K562 (cell line): ENCODE results near the gene TMEM203. TPM values are rescaled to one million over a fixed set of nuclear protein-coding genes. Genes with fewer than 3 reads are reported as not detected.

Experiments used
- ATAC-seq: fragments of 200-7000 bp; cut with Tn5 transposase; 3 replicates; pipeline ENCODE4 v1.9.1; 2020; ENCODE audit warnings: moderate library complexity
- BruUV-seq: library from RNA; stranded (reverse); fragments of 400-500 nt; replicated peaks from 2 replicates; lab custom pipeline; 2021; lab: Mats Ljungman, UMichigan
- CTCF ChIA-PET: fragments of 300-600 bp; formaldehyde crosslinking; extraction: SDS; loops from one replicate; lab custom pipeline; 2021; ENCODE audit warnings: low intra/inter-chr PET ratio; lab: Yijun Ruan, JAX
- POLR2A ChIA-PET: fragments of 300-600, 350-650 bp; sonication (Branson Sonifier 250); formaldehyde crosslinking; extraction: SDS; loops from one replicate; lab custom pipeline; 2021; ENCODE audit warnings: antibody characterized with exemption, inconsistent platforms; lab: Yijun Ruan, JAX
- DNase-seq, 4 experiments: peaks; one replicate each; pipeline versions ENCODE4 v3.0.0 to v3.0.0-alpha.2; 2011 to 2018; ENCODE audit warnings: low spot score in 3 of 4, mixed read lengths in 3 of 4; ENCODE audit errors: extremely low read depth in 1 of 4
- FAIRE-seq: peaks from 2 replicates; lab custom pipeline; 2011; peaks lifted over from hg19 to GRCh38; lab: Jason Lieb, UNC
- H2AFZ ChIP-seq: 2 replicates; pipeline ENCODE4 v1.6.0; 2011; ENCODE audit warnings: low read depth, low read length, control low read depth, inconsistent platforms
- H3K27ac ChIP-seq: fragments of 200-600 bp; 3 replicates; pipeline ENCODE4 v1.8.0; 2011; ENCODE audit warnings: low read depth, mild to moderate bottlenecking, control low read depth, inconsistent platforms, low read length, moderate library complexity, mixed read lengths; ENCODE audit errors: extremely low read depth
- H3K27me3 ChIP-seq, 2 experiments: fragments of 300-600 bp in 1 of 2; 2 replicates in 1 of 2; 3 replicates in 1 of 2; pipeline versions ENCODE4 v1.6.0 to v1.8.0; 2011; ENCODE audit warnings: inconsistent platforms in 2 of 2, low read length in 2 of 2, mild to moderate bottlenecking in 1 of 2, mixed read lengths in 1 of 2, moderate library complexity in 1 of 2; ENCODE audit not compliant: control insufficient read depth in 2 of 2, insufficient read depth in 2 of 2
- H3K36me3 ChIP-seq: fragments of 300-600 bp; 3 replicates; pipeline ENCODE4 v1.8.0; 2011; ENCODE audit warnings: mild to moderate bottlenecking, low read length, inconsistent platforms; ENCODE audit not compliant: control insufficient read depth, insufficient read depth
- H3K4me1 ChIP-seq, 2 experiments: fragments of 200-600 bp in 1 of 2; replicated peaks in 1 of 2; 2 replicates in 1 of 2; 3 replicates in 1 of 2; pipeline versions ENCODE4 v1.5.1 to v1.8.0; 2011; ENCODE audit warnings: inconsistent platforms in 2 of 2, low read length in 2 of 2, mild to moderate bottlenecking in 1 of 2, mixed read lengths in 1 of 2, moderate library complexity in 1 of 2; ENCODE audit not compliant: control insufficient read depth in 2 of 2, insufficient read depth in 2 of 2
- H3K4me2 ChIP-seq: 2 replicates; pipeline ENCODE4 v1.6.1; 2011; ENCODE audit warnings: low read length, control low read depth, inconsistent platforms, mixed read lengths; ENCODE audit not compliant: insufficient read depth
- H3K4me3 ChIP-seq: fragments of 200-600 bp; sonication (generic), shearing (Covaris generic); 2 replicates; pipeline ENCODE4 v1.5.1; 2016; ENCODE audit warnings: control low read depth, inconsistent platforms
- H3K79me2 ChIP-seq: fragments of 200-600 bp; 3 replicates; pipeline ENCODE4 v1.8.0; 2011; ENCODE audit warnings: low read length, inconsistent platforms; ENCODE audit not compliant: control insufficient read depth, insufficient read depth
- H3K9ac ChIP-seq, 2 experiments: 2 replicates each; pipeline versions ENCODE4 v1.6.0 to v1.6.1; 2011; ENCODE audit warnings: low read depth in 2 of 2, low read length in 2 of 2, control low read depth in 1 of 2, inconsistent platforms in 1 of 2, mild to moderate bottlenecking in 1 of 2, mixed read lengths in 1 of 2; ENCODE audit not compliant: insufficient read depth in 1 of 2
- H3K9me1 ChIP-seq: one replicate; pipeline ENCODE4 v1.6.0; 2011; ENCODE audit warnings: inconsistent platforms, mild to moderate bottlenecking, low read length, moderate library complexity; ENCODE audit not compliant: control insufficient read depth, insufficient read depth
- H3K9me3 ChIP-seq: replicated peaks from 2 replicates; pipeline ENCODE4 v1.5.1; 2011; ENCODE audit warnings: low read depth, low read length, inconsistent platforms; ENCODE audit not compliant: control insufficient read depth, insufficient read depth
- H4K20me1 ChIP-seq: replicated peaks from 2 replicates; pipeline ENCODE4 v1.6.1; 2011; ENCODE audit warnings: low read length, inconsistent platforms, mixed read lengths; ENCODE audit not compliant: control insufficient read depth, insufficient read depth
- CREM ChIP-seq: IDR thresholded peaks from 2 replicates; pipeline ENCODE4 v1.6.1; 2014; ENCODE audit warnings: antibody characterized with exemption, low read depth
- KAT2B ChIP-seq: IDR thresholded peaks from one replicate; pipeline ENCODE4 v1.6.1; 2012; ENCODE audit warnings: low read depth, mild to moderate bottlenecking, control low read depth, inconsistent platforms, low read length, moderate library complexity
- YY1 ChIP-seq, 3 experiments: IDR thresholded peaks; 2 replicates each; pipeline ENCODE4 v1.6.1; 2011; ENCODE audit warnings: low read length in 2 of 3, mild to moderate bottlenecking in 2 of 3, moderate library complexity in 2 of 3, borderline replicate concordance in 1 of 3, control low read depth in 1 of 3, low read depth in 1 of 3; ENCODE audit not compliant: insufficient read depth in 3 of 3, insufficient replicate concordance in 2 of 3, control insufficient read depth in 1 of 3, insufficient read length in 1 of 3; ENCODE audit errors: extremely low read depth in 1 of 3
- ZFP30 ChIP-seq: fragments of 250-450 bp; sonication (Bioruptor Pico); IDR thresholded peaks from 2 replicates; pipeline ENCODE4 v1.8.0; 2022; ENCODE audit warnings: moderate library complexity, mild to moderate bottlenecking, inconsistent platforms, borderline replicate concordance
- ZNF436 ChIP-seq: fragments of 250-450, 450-650 bp; sonication (Bioruptor Pico); formaldehyde crosslinking; IDR thresholded peaks from 2 replicates; pipeline ENCODE4 v1.7.0; 2020; ENCODE audit warnings: mild to moderate bottlenecking
- WGBS: fragments of 100-300 bp; shearing (Covaris generic); methylation state at CpG from one replicate; pipeline ENCODE4 v1.1.6; 2016; ENCODE audit warnings: low coverage, mixed read lengths; ENCODE audit not compliant: insufficient coverage; ENCODE audit errors: missing lambda C conversion rate; 5-methylcytosine and 5-hydroxymethylcytosine counted together
- in situ Hi-C: fragments of 300-500 bp; cut with MboI; formaldehyde crosslinking; loops from 4 replicates; pipeline ENCODE4 v1.15.0; 2018; ENCODE audit warnings: inconsistent platforms, mixed read lengths
- intact Hi-C: fragments of 100-400 bp; cut with micrococcal nuclease; formaldehyde crosslinking; loops from 2 replicates; pipeline ENCODE4 v1.14.2; 2022
- polyA plus RNA-seq, 8 experiments: library from polyadenylated mRNA; depleted of rRNA in 4 of 8; stranded (reverse) in 5 of 8; unstranded in 3 of 8; fragments of >200 nt; fragmentation: Nextera tagmentation in 2 of 8; fragmentation: Illumina TruSeq in 1 of 8; extraction: Ambion mirVana in 2 of 8; extraction: Trizol in 1 of 8; gene quantifications; 2 replicates each; pipeline versions ENCODE4 v1.2.1 to v1.2.3, GENCODE V29; 2011 to 2014; ENCODE audit warnings: inconsistent platforms in 1 of 8, missing spikeins in 1 of 8
- total RNA-seq, 7 experiments: library from RNA; depleted of rRNA in 6 of 7; stranded (reverse); fragments of >200 nt in 6 of 7; fragmentation: Illumina TruSeq in 2 of 7; extraction: Trizol in 2 of 7; gene quantifications; 2 replicates each; pipeline versions ENCODE4 v1.2.1 to v1.2.3, GENCODE V29; 2011 to 2021; ENCODE audit warnings: low replicate concordance in 1 of 7
- TF ChIP-seq, protein P1 (sequence below): fragments of 450-650 bp; formaldehyde crosslinking; IDR thresholded peaks from 2 replicates; pipeline ENCODE4 v1.4.0; 2020; ENCODE audit warnings: mild to moderate bottlenecking, moderate library complexity
- TF ChIP-seq, protein P2 (sequence below): fragments of 450-650 bp; formaldehyde crosslinking; conservative IDR thresholded peaks from 2 replicates; pipeline ENCODE4 v1.4.0; 2022; ENCODE audit warnings: mild to moderate bottlenecking, missing genetic modification characterization
- TF ChIP-seq, protein P3 (sequence below): fragments of 450-650 bp; formaldehyde crosslinking; IDR thresholded peaks from 2 replicates; pipeline ENCODE4 v1.4.0; 2020; ENCODE audit warnings: mild to moderate bottlenecking, moderate library complexity

TMEM203 gene
- total and polyA plus RNA-seq, 9 of the 15 experiments (the other 6 are each of a cell fraction or from before 2014, with no cell fraction given): 8.8 to 59.5 (median 37.6) TPM

DNA sequence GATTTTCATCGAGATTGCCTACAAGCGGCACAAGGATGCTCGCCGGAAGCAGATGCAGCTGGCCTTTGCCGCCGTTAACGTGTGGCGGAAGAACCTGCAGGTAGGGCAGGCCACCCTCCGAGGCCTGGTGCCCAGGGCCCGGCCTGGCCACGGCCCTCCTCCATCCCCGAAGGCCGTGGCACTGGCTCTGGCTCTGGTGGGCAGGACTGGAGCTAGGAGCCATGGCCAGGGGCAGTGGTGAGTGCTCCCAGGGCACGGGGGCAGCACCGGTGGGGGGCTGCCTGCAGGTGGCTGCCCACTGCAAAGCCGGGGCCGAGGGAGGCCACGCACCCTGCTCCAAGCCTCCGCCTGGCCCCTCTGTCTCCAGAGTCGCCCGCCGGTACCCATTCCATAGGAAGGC is 41.6 kb downstream of the TMEM203 start:
- H3K79me2 ChIP-seq: no peaks in the 10 kb centered on the region
- no peak overlapping the region for H3K27ac ChIP-seq
- ATAC-seq (no peak), FAIRE-seq (no peak), DNase-seq (no peak)
- in situ Hi-C loops: no loop called here
- no peaks in the 10 kb centered on the region for H3K9me1 ChIP-seq
- H2AFZ ChIP-seq: no peak overlapping the region
- peaks cover 3% of the 10 kb centered on the region; the same call in 1 of the 2 replicates for H4K20me1 ChIP-seq
- peak overlapping the region; percentile 63; the same call in 1 of the 2 replicates for H3K4me2 ChIP-seq
- H3K27me3 ChIP-seq: peaks cover 22 to 31% of the 10 kb centered on the region in 2 experiments; a peak in 4 of 5 replicates
- TF ChIP-seq, protein P1, sequence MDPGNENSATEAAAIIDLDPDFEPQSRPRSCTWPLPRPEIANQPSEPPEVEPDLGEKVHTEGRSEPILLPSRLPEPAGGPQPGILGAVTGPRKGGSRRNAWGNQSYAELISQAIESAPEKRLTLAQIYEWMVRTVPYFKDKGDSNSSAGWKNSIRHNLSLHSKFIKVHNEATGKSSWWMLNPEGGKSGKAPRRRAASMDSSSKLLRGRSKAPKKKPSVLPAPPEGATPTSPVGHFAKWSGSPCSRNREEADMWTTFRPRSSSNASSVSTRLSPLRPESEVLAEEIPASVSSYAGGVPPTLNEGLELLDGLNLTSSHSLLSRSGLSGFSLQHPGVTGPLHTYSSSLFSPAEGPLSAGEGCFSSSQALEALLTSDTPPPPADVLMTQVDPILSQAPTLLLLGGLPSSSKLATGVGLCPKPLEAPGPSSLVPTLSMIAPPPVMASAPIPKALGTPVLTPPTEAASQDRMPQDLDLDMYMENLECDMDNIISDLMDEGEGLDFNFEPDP (CRISPR knock-in tag): no peak
- TF ChIP-seq ZNF436 (CRISPR knock-in tag): no peak
- TF ChIP-seq, protein P2, sequence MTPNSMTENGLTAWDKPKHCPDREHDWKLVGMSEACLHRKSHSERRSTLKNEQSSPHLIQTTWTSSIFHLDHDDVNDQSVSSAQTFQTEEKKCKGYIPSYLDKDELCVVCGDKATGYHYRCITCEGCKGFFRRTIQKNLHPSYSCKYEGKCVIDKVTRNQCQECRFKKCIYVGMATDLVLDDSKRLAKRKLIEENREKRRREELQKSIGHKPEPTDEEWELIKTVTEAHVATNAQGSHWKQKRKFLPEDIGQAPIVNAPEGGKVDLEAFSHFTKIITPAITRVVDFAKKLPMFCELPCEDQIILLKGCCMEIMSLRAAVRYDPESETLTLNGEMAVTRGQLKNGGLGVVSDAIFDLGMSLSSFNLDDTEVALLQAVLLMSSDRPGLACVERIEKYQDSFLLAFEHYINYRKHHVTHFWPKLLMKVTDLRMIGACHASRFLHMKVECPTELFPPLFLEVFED: no peak
- no peak for TF ChIP-seq ZFP30 (CRISPR knock-in tag)
- no peak for TF ChIP-seq CREM
- no peak for TF ChIP-seq KAT2B
- TF ChIP-seq YY1 (IDR thresholded peaks at IDR 0.05; ENCODE audit: borderline replicate concordance in 1 of 3, control insufficient read depth in 1 of 3, extremely low read depth in 1 of 3, insufficient read depth in 3 of 3, insufficient read length in 1 of 3, insufficient replicate concordance in 2 of 3, low read depth in 1 of 3, low read length in 2 of 3): no peak
- TF ChIP-seq, protein P3, sequence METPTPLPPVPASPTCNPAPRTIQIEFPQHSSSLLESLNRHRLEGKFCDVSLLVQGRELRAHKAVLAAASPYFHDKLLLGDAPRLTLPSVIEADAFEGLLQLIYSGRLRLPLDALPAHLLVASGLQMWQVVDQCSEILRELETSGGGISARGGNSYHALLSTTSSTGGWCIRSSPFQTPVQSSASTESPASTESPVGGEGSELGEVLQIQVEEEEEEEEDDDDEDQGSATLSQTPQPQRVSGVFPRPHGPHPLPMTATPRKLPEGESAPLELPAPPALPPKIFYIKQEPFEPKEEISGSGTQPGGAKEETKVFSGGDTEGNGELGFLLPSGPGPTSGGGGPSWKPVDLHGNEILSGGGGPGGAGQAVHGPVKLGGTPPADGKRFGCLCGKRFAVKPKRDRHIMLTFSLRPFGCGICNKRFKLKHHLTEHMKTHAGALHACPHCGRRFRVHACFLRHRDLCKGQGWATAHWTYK (CRISPR knock-in tag): no peak
- TF ChIP-seq, all 486 proteins: peak for 0
- no peak overlapping the region for H3K4me3 ChIP-seq
- ChIA-PET POLR2A (no interaction called here), CTCF (no interaction called here)
- no peaks in the 10 kb centered on the region for H3K9me3 ChIP-seq
- no peaks in the 10 kb centered on the region for H3K36me3 ChIP-seq
- WGBS: 59% methylated on average over 22 of the region's 22 CpGs
- BruUV-seq: no TSS peak
- peaks cover 3 to 97% of the 10 kb centered on the region in 2 experiments; a peak in 4 of 5 replicates for H3K4me1 ChIP-seq
- H3K9ac ChIP-seq: peak overlapping the region in 1 of 2 experiments; percentile 55; a peak in 1 of 4 replicates
- intact Hi-C loops: no loop called here
